Loucy (cell line): ENCODE data around the gene LINGO1.

Experiments
- H2AFZ ChIP-seq: fragments of 200-600 bp; sonication (generic); 2 replicates; pipeline ENCODE4 v1.6.0; 2016; ENCODE audit warnings: antibody characterized with exemption, mild to moderate bottlenecking, low read length, moderate library complexity
- H3F3A ChIP-seq: fragments of 200-600 bp; 2 replicates; pipeline ENCODE4 v1.6.0; 2016; ENCODE audit warnings: antibody characterized with exemption, low read depth, mild to moderate bottlenecking
- H3K27me3 ChIP-seq: fragments of 200-600 bp; sonication (generic); 2 replicates; pipeline ENCODE4 v1.6.1; 2014; ENCODE audit warnings: low read length, mild to moderate bottlenecking; ENCODE audit not compliant: insufficient read depth, poor library complexity, severe bottlenecking
- H3K36me3 ChIP-seq: fragments of 200-600 bp; sonication (generic); 2 replicates; pipeline ENCODE4 v1.6.1; 2016; ENCODE audit warnings: low read length; ENCODE audit not compliant: insufficient read depth
- H3K4me1 ChIP-seq: fragments of 200-600 bp; sonication (generic); 2 replicates; pipeline ENCODE4 v1.5.1; 2014; ENCODE audit warnings: low read length, mild to moderate bottlenecking; ENCODE audit not compliant: insufficient read depth, poor library complexity, severe bottlenecking
- H3K4me2 ChIP-seq: fragments of 200-600 bp; sonication (generic); 2 replicates; pipeline ENCODE4 v1.6.0; 2014; ENCODE audit warnings: antibody characterized with exemption, low read length, low read depth, mild to moderate bottlenecking; ENCODE audit not compliant: poor library complexity, severe bottlenecking
- H3K4me3 ChIP-seq: fragments of 200-600 bp; sonication (generic); 2 replicates; pipeline ENCODE4 v1.5.1; 2014; ENCODE audit warnings: low read length, mild to moderate bottlenecking, mixed read lengths; ENCODE audit not compliant: poor library complexity, severe bottlenecking
- H3K79me2 ChIP-seq: fragments of 200-600 bp; sonication (generic); 2 replicates; pipeline ENCODE4 v1.6.1; 2014; ENCODE audit warnings: low read length; ENCODE audit not compliant: insufficient read depth
- H3K9ac ChIP-seq: fragments of 200-600 bp; sonication (generic); 2 replicates; pipeline ENCODE4 v1.6.0; 2014; ENCODE audit warnings: mild to moderate bottlenecking, low read depth, low read length, moderate library complexity; ENCODE audit not compliant: poor library complexity, severe bottlenecking
- H3K9me2 ChIP-seq: fragments of 200-600 bp; sonication (generic); replicated peaks from 2 replicates; pipeline ENCODE4 v1.6.1; 2016; ENCODE audit warnings: low read depth, low read length, mixed read lengths
- H3K9me3 ChIP-seq: fragments of 200-600 bp; sonication (generic); 2 replicates; pipeline ENCODE4 v1.6.1; 2014; ENCODE audit warnings: mild to moderate bottlenecking, antibody characterized with exemption, low read length, low read depth; ENCODE audit not compliant: insufficient read depth
- H4K20me1 ChIP-seq: fragments of 200-600 bp; sonication (generic); 2 replicates; pipeline ENCODE4 v1.6.0; 2014; ENCODE audit warnings: antibody characterized with exemption, low read length, mild to moderate bottlenecking; ENCODE audit not compliant: insufficient read depth, poor library complexity, severe bottlenecking
- EZH2phosphoT487 ChIP-seq: fragments of 200-600 bp; IDR thresholded peaks from 2 replicates; pipeline ENCODE4 v1.6.1; 2018; ENCODE audit warnings: antibody characterized with exemption, mild to moderate bottlenecking, moderate library complexity, borderline replicate concordance
- TF ChIP-seq, protein P1 (sequence below): fragments of 200-600 bp; sonication (generic); conservative IDR thresholded peaks from 2 replicates; pipeline ENCODE4 v1.5.1; 2014; ENCODE audit warnings: mild to moderate bottlenecking, antibody characterized with exemption, low read length

Gene LINGO1

DNA sequence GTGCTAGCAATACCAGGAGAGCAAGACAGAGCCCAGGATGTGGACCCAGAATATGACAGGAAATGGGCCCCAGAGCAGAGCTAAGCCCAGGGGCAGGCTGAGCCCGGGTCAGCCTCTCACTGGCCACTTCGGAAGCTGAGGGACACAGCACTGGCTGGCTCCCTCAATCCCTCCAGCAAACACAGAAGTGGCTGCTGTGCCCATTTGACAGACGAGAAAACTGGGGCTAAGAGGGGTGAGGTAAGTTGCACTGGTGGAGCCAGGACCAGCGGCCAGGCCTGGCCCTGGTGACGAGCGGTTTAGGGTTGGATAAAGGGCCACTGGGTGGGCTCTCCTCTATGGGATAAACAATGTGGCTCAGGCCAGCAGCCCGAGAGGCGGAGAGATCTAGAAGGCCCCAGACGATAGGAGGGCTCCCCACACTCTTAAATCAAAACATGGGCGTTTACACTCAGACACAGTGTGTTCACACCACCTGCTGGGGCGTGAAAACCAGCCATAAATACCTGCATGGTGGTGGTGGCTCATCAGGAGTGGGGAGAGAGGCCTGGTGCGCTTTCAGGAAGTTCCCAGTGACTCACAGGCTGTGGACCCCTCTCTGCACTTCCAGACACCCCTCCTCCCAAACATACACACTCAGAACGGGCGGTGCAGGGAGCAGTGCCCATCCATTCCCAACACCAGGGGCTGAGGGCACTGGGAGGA is 12.0 kb upstream of the LINGO1 start:
- no peaks in the 10 kb centered on the region for H3K9me3 ChIP-seq
- H3K9ac ChIP-seq, result no peak overlapping the region
- H4K20me1 ChIP-seq, result no peaks in the 10 kb centered on the region
- H3K36me3 ChIP-seq, result no peaks in the 10 kb centered on the region
- no peaks in the 10 kb centered on the region for H3K9me2 ChIP-seq
- H3K79me2 ChIP-seq, result no peaks in the 10 kb centered on the region
- H3K27me3 ChIP-seq, result no peaks in the 10 kb centered on the region
- TF ChIP-seq EZH2phosphoT487, result no peak
- TF ChIP-seq, protein P1, sequence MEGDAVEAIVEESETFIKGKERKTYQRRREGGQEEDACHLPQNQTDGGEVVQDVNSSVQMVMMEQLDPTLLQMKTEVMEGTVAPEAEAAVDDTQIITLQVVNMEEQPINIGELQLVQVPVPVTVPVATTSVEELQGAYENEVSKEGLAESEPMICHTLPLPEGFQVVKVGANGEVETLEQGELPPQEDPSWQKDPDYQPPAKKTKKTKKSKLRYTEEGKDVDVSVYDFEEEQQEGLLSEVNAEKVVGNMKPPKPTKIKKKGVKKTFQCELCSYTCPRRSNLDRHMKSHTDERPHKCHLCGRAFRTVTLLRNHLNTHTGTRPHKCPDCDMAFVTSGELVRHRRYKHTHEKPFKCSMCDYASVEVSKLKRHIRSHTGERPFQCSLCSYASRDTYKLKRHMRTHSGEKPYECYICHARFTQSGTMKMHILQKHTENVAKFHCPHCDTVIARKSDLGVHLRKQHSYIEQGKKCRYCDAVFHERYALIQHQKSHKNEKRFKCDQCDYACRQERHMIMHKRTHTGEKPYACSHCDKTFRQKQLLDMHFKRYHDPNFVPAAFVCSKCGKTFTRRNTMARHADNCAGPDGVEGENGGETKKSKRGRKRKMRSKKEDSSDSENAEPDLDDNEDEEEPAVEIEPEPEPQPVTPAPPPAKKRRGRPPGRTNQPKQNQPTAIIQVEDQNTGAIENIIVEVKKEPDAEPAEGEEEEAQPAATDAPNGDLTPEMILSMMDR, result no peak
- H3K4me1 ChIP-seq, result no peaks in the 10 kb centered on the region
- H3K4me2 ChIP-seq, result no peak overlapping the region
- H3F3A ChIP-seq, result no peaks in the 10 kb centered on the region
- H3K4me3 ChIP-seq, result no peak overlapping the region
- H2AFZ ChIP-seq, result no peak overlapping the region

DNA sequence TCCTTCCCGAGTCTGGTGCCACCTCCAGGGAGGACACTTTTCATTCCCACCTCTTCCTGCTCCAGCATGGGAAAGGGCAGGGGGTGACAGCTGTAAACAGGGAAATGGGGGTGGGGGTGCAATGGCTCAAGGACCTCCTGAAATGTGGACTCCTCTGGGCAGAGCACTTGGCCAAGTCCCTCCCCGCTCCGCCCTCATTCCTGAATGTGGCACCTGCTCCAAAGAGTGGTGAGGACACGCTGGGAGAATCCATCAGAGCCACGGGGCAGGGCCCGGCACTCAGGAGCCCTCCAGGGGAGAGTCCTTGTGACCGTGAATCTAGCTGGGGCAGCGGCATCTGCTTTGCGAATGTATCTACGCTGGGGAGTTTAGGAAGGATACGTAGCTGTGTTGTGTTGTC is 11.1 kb upstream of the LINGO1 start:
- no peak for TF ChIP-seq EZH2phosphoT487
- TF ChIP-seq, protein P1, result no peak
- no peaks in the 10 kb centered on the region for H3K9me2 ChIP-seq
- no peaks in the 10 kb centered on the region for H3K9me3 ChIP-seq
- no peaks in the 10 kb centered on the region for H3K27me3 ChIP-seq
- no peaks in the 10 kb centered on the region for H3K4me1 ChIP-seq
- no peaks in the 10 kb centered on the region for H4K20me1 ChIP-seq
- H3K4me3 ChIP-seq, result no peak overlapping the region
- no peak overlapping the region for H2AFZ ChIP-seq
- no peaks in the 10 kb centered on the region for H3K79me2 ChIP-seq
- no peaks in the 10 kb centered on the region for H3F3A ChIP-seq
- no peaks in the 10 kb centered on the region for H3K36me3 ChIP-seq
- H3K9ac ChIP-seq, result no peak overlapping the region
- no peak overlapping the region for H3K4me2 ChIP-seq

DNA sequence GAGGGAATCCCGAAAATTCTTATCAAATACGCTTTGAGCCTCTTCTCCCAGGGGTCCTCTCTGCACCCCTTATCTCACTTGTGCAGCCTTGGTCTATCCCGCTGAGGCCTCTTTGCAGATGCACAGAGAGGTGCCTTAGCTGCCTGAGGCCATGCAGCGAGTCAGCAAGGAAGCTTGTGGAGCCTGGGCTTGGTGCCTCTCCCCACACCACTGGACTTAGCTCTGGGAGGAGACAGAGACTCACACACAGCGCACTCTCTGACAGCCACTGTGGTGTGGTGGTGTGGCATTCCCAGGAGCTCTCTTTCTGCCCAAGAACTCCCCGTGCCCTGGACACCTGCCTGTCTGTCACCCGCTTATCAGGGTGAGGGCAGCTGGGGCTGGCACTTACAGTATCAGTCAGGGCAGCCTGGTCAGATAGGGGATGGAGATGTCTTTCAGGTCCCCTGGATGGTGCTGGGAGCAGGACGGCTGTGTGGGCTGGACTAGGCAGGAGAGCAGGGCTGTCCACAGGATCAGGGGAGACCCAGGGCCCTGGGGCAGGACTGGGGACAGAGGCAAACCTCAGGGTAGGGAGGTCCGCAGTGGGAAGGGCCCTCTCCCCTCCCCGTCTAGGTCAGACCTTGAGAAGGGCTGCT is 10.2 kb upstream of the LINGO1 start:
- Histone ChIP-seq H3K27me3 (no peaks in the 10 kb centered on the region), H3K79me2 (no peaks in the 10 kb centered on the region), H3K9me2 (no peaks in the 10 kb centered on the region), H3K9me3 (no peaks in the 10 kb centered on the region), H3F3A (no peaks in the 10 kb centered on the region), H3K9ac (no peak overlapping the region), H2AFZ (no peak overlapping the region), H4K20me1 (no peaks in the 10 kb centered on the region), H3K4me1 (no peaks in the 10 kb centered on the region), H3K4me3 (no peak overlapping the region), H3K36me3 (no peaks in the 10 kb centered on the region), H3K4me2 (no peak overlapping the region)
- TF ChIP-seq EZH2phosphoT487, result no peak
- TF ChIP-seq, protein P1, result no peak
